Measurements from ENCODE around the gene LTA. TPM values are rescaled to one million over a fixed set of nuclear protein-coding genes. Genes with fewer than 3 reads are reported as not detected.
A peak's percentile ranks its signal among the peaks of the same experiment; 100 is the strongest.

Gene LTA
- polyA plus RNA-seq, 1 donor: 0.96 TPM

GRCh38 chr6:31556307-31556706 is 15.8 kb upstream of the LTA start:
- WGBS (ENCODE audit: insufficient coverage, low lambda C conversion rate): no CpG with 5 or more reads among the region's 3 CpGs
- Histone ChIP-seq H3K36me3 (ENCODE audit: control insufficient read depth, insufficient read depth, low read length) (peaks cover 49% of the 10 kb centered on the region), H3K4me3 (ENCODE audit: low read length) (no peak overlapping the region), H3K27ac (ENCODE audit: low read length) (no peak overlapping the region), H3K4me1 (ENCODE audit: control insufficient read depth, insufficient read depth, low read length) (peaks cover 2% of the 10 kb centered on the region), H3K27me3 (ENCODE audit: control insufficient read depth, insufficient read depth, low read length) (no peaks in the 10 kb centered on the region), H3K9me3 (ENCODE audit: control insufficient read depth, low read depth, low read length) (no peaks in the 10 kb centered on the region)
- no peak for DNase-seq

DNA sequence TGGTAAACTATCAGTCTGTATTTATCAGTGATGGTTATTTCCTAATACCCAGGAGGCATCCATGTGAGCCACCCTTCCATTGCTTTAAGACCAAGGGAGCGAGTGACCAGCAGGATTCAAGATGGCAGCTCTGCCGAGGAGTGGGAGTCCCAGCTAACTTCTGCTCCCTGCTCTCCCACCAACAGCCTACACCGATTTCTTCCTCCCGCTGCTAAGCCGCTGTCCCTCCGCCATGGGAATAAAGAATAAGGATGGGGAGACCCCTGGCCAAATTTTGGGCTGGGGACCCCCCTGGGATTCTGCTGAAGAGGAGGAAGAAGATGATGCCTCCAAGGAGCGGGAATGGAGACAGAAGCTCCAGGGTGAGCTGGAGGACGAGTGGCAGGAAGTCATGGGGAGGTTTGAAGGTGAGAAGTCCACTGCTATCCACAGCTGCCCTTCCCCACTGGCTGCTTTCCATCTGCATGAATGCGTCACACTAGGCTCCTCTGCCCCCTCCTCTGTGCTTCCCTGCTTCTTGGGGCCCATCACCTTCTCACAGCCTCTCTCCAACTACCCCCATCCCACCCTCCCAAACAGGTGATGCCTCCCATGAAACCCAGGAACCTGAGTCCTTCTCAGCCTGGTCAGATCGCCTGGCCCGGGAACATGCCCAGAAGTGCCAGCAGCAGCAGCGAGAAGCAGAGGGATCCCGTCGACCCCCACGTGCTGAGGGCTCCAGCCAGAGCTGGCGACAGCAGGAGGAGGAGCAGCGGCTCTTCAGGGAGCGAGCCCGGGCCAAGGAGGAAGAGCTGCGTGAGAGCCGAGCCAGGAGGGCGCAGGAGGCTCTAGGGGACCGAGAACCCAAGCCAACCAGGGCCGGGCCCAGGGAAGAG is 14.4 kb upstream of the LTA start:
- H3K27ac ChIP-seq (ENCODE audit: low read length): no peak overlapping the region
- H3K4me3 ChIP-seq (ENCODE audit: low read length): no peak overlapping the region
- H3K36me3 ChIP-seq (ENCODE audit: control insufficient read depth, insufficient read depth, low read length): peaks cover 46% of the 10 kb centered on the region
- H3K9me3 ChIP-seq (ENCODE audit: control insufficient read depth, low read depth, low read length): no peaks in the 10 kb centered on the region
- peaks cover 2% of the 10 kb centered on the region for H3K4me1 ChIP-seq (ENCODE audit: control insufficient read depth, insufficient read depth, low read length)
- H3K27me3 ChIP-seq (ENCODE audit: control insufficient read depth, insufficient read depth, low read length): no peaks in the 10 kb centered on the region
- WGBS (ENCODE audit: insufficient coverage, low lambda C conversion rate): 100% methylated on average over 1 of the region's 24 CpGs
- no peak for DNase-seq

DNA sequence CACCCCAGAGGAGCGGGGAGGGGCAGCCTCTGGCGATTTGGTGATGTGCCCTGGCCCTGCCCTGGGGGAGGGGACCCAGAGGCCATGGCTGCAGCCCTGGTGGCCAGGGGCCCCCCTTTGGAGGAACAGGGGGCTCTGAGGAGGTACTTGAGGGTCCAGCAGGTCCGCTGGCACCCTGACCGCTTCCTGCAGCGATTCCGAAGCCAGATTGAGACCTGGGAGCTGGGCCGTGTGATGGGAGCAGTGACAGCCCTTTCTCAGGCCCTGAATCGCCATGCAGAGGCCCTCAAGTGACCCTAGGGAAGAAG is 13.8 kb upstream of the LTA start:
- Histone ChIP-seq H3K27me3 (ENCODE audit: control insufficient read depth, insufficient read depth, low read length) (no peaks in the 10 kb centered on the region), H3K27ac (ENCODE audit: low read length) (no peak overlapping the region), H3K4me3 (ENCODE audit: low read length) (no peak overlapping the region), H3K4me1 (ENCODE audit: control insufficient read depth, insufficient read depth, low read length) (peaks cover 2% of the 10 kb centered on the region), H3K9me3 (ENCODE audit: control insufficient read depth, low read depth, low read length) (no peaks in the 10 kb centered on the region), H3K36me3 (ENCODE audit: control insufficient read depth, insufficient read depth, low read length) (peaks cover 43% of the 10 kb centered on the region)
- DNase-seq: no peak
- WGBS (ENCODE audit: insufficient coverage, low lambda C conversion rate): no CpG with 5 or more reads among the region's 8 CpGs

DNA sequence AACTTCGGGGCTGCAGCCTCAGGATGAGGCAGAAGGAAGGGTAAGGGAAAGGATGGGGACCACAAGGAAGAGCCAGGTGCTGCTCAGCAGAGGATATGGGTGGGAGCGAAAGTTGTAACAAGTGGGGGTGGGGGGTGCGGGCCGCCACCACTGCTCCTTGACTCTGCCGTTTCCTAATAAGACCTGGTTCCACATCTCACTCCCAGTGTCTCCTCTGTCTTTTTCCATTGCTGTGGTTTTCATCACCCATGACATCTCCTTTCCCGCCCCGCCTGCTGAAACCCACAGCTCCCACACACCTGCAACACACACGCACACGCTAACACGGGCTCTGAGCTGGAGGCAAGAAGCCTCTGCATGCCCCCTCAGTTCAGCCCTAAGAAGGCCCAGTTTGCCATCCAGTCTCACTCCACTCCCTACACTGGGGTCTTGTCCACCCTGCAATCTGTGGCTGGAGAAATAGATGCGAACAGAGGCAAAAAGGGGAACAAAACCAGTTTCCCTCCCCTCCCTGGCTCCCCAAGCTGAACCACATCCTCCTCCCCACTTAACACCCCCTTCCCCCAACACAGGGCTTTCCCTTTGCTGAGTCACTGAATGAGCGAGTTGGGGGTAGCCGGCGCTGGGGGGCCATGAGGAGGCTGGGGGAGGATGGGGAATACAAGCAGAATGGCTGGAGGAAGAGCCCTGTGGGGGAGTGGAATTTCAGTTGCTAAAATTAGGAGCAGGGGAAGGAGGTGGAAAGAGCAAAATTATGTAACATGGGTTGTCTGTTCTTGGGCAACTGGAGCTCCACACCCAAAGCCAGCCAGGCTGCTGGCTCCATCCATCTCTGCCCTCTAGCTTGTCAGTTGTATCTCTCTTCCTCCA is 13.2 kb upstream of the LTA start:
- Histone ChIP-seq H3K4me1 (ENCODE audit: control insufficient read depth, insufficient read depth, low read length) (peaks cover 2% of the 10 kb centered on the region), H3K27me3 (ENCODE audit: control insufficient read depth, insufficient read depth, low read length) (no peaks in the 10 kb centered on the region), H3K27ac (ENCODE audit: low read length) (no peak overlapping the region), H3K4me3 (ENCODE audit: low read length) (no peak overlapping the region), H3K9me3 (ENCODE audit: control insufficient read depth, low read depth, low read length) (no peaks in the 10 kb centered on the region), H3K36me3 (ENCODE audit: control insufficient read depth, insufficient read depth, low read length) (peaks cover 41% of the 10 kb centered on the region)
- DNase-seq: no peak
- 100% methylated on average over 1 of the region's 14 CpGs for WGBS (ENCODE audit: insufficient coverage, low lambda C conversion rate)

DNA sequence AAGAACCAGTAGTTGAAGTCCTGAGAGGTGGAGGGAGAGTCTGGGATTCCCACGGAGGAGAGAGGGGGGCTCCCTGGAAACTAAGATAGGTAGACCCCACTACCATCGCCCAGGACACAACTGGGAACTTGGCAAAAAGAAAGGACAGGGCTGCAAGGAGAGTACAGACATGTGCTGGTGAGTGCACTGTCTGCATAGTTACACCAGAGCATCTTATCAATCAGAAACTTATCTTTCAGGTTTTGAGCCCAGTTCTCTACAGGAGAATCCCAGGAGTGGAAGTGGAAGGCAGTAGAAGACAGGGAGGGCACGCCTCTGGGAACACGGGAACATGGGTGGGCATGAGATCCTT is 12.5 kb upstream of the LTA start:
- DNase-seq: no peak
- Histone ChIP-seq H3K27ac (ENCODE audit: low read length) (no peak overlapping the region), H3K36me3 (ENCODE audit: control insufficient read depth, insufficient read depth, low read length) (peaks cover 39% of the 10 kb centered on the region), H3K4me3 (ENCODE audit: low read length) (no peak overlapping the region), H3K9me3 (ENCODE audit: control insufficient read depth, low read depth, low read length) (no peaks in the 10 kb centered on the region), H3K27me3 (ENCODE audit: control insufficient read depth, insufficient read depth, low read length) (no peaks in the 10 kb centered on the region), H3K4me1 (ENCODE audit: control insufficient read depth, insufficient read depth, low read length) (peaks cover 2% of the 10 kb centered on the region)
- WGBS (ENCODE audit: insufficient coverage, low lambda C conversion rate): no CpG with 5 or more reads among the region's 4 CpGs

DNA sequence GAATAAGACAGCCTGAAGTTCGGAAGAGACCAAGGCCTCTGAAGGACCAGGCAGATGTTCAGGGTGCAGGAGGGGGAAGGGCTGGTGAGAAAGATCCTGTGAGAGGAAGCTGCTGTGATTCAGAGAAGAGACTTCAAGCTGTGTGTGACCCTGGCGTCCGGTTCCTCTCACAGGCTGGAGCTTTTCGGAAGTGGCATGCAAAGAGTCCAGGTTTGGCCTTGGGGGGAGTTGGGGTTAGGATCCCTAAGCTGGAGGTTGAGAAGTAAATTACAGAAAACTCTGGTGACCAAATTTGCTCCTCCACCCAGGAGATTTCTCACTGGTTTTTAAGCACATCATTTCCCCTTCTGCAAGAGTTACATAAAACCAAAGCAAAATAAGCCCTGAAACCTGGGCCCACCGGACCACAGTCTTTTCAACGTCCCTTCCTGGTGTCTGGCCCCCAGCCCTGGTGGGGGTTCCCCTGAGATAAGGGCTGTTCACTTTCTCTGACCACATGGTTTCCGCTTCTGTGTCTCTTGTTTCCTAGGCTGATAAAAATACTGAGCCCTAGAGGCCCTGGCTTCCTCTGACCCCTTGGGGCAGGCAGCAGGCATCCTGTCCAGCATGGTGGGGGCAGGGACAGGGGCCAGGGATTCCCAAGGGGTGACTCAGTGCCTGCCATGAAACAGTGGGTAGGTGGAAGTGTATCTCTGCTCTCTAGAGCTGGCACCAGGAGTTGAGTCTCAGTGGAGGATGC is 12.0 kb upstream of the LTA start:
- Histone ChIP-seq H3K9me3 (ENCODE audit: control insufficient read depth, low read depth, low read length) (no peaks in the 10 kb centered on the region), H3K4me1 (ENCODE audit: control insufficient read depth, insufficient read depth, low read length) (peaks cover 2% of the 10 kb centered on the region), H3K27me3 (ENCODE audit: control insufficient read depth, insufficient read depth, low read length) (peaks cover 2% of the 10 kb centered on the region), H3K36me3 (ENCODE audit: control insufficient read depth, insufficient read depth, low read length) (peaks cover 39% of the 10 kb centered on the region), H3K27ac (ENCODE audit: low read length) (no peak overlapping the region), H3K4me3 (ENCODE audit: low read length) (no peak overlapping the region)
- WGBS (ENCODE audit: insufficient coverage, low lambda C conversion rate): no CpG with 5 or more reads among the region's 7 CpGs
- DNase-seq: peak in 1 of 2 donors; percentile 28

- no peak for DNase-seq
- Histone ChIP-seq H3K4me1 (ENCODE audit: control insufficient read depth, insufficient read depth, low read length) (peaks cover 2% of the 10 kb centered on the region), H3K4me3 (ENCODE audit: low read length) (no peak overlapping the region), H3K36me3 (ENCODE audit: control insufficient read depth, insufficient read depth, low read length) (peaks cover 39% of the 10 kb centered on the region), H3K9me3 (ENCODE audit: control insufficient read depth, low read depth, low read length) (no peaks in the 10 kb centered on the region), H3K27me3 (ENCODE audit: control insufficient read depth, insufficient read depth, low read length) (peaks cover 4% of the 10 kb centered on the region), H3K27ac (ENCODE audit: low read length) (no peak overlapping the region)
These were observed 11.4 kb upstream of the LTA start for GRCh38 chr6:31560697-31561058.

GRCh38 chr6:31567531-31568370 is 4.3 kb upstream of the LTA start:
- no peak overlapping the region for H3K27ac ChIP-seq (ENCODE audit: low read length)

GRCh38 chr6:31568537-31568961 is 3.5 kb upstream of the LTA start:
- WGBS (ENCODE audit: insufficient coverage, low lambda C conversion rate): 90% methylated on average over 2 of the region's 3 CpGs
- Histone ChIP-seq H3K4me3 (ENCODE audit: low read length) (no peak overlapping the region), H3K9me3 (ENCODE audit: control insufficient read depth, low read depth, low read length) (no peaks in the 10 kb centered on the region), H3K27me3 (ENCODE audit: control insufficient read depth, insufficient read depth, low read length) (peaks cover 13% of the 10 kb centered on the region), H3K4me1 (ENCODE audit: control insufficient read depth, insufficient read depth, low read length) (no peaks in the 10 kb centered on the region), H3K27ac (ENCODE audit: low read length) (no peak overlapping the region), H3K36me3 (ENCODE audit: control insufficient read depth, insufficient read depth, low read length) (no peaks in the 10 kb centered on the region)
- no peak for DNase-seq

More at GRCh38 chr6:31567531-31568370, 4.3 kb upstream of the LTA start:
- H3K27me3 ChIP-seq (ENCODE audit: control insufficient read depth, insufficient read depth, low read length): peaks cover 11% of the 10 kb centered on the region
- 53% methylated on average over 4 of the region's 9 CpGs for WGBS (ENCODE audit: insufficient coverage, low lambda C conversion rate)
- H3K36me3 ChIP-seq (ENCODE audit: control insufficient read depth, insufficient read depth, low read length): no peaks in the 10 kb centered on the region
- DNase-seq: no peak
- H3K9me3 ChIP-seq (ENCODE audit: control insufficient read depth, low read depth, low read length): no peaks in the 10 kb centered on the region
- no peak overlapping the region for H3K4me3 ChIP-seq (ENCODE audit: low read length)
- H3K4me1 ChIP-seq (ENCODE audit: control insufficient read depth, insufficient read depth, low read length): no peaks in the 10 kb centered on the region

Data from large intestine (tissue), 3 donors.